ENCODE data around the gene CSPG4.
"Not testable (repeated sequence)": the region's sequence is repeated elsewhere in the genome, so short reads cannot be mapped to it uniquely, and the experiment has no call there.

CSPG4 gene

DNA sequence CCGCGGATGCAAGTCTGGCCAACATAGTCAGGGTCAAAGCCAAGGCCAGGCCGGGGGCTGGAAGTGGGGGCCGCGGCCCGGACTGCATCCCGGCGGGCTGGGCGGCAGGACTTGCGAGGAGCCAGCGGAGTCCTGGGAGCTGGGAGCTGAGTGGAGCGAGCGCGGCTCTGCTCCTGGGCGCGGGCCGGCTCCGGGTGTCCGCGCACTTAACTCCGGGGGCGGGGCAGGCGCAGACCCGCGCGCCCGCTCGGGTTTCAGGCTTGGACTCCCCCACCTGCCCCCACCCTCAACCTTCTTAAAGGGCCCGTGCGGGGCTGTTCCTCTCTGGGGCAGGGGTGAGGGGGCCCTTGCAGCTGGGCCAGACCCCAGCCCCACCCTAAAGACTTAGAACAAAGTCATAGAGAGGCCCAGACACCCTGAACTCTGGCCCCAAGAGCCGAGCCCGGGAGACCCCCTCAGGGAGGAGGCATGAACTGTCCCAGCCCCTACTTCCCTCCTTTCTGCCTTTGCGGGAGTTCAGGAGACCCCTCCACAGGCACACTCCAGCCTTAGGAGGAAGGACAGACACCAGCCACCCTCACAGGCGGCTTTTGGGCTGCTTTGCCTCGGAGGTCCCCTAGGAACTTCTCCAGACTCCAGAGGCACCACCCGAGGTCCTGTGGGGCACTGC, at the start of gene CSPG4:
Gene CSPG4 (minus strand): TSS at position 181 of the 670 bp plus-strand sequence. CDS start 93 bp downstream, at position 88.
- peak; percentile 64 for DNase-seq (ENCODE audit: low read depth)

DNA sequence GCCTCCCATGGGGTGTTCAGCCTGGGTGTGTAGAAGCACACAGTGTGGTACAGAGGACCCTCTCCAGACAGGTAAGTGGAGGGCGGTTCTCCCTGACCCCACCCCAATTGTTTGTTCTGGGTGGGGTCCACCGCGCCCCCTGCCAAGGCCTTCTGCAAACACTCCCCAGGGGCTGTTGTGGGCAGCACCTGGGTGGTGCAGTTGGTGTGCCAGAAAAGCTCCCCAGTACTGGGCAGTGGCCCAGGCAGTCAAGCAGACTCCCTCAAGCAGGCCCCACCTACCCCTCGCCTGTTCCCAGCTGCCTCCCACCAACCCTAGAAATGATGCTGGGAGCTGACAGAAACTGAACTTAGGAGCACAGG, 49.7 kb upstream of the CSPG4 start:
- DNase-seq (ENCODE audit: low read depth): not testable (repeated sequence)

- no peak for DNase-seq (ENCODE audit: low read depth)
Observed at GRCh38 chr15:75761446-75762356, 49.1 kb upstream of the CSPG4 start.

DNA sequence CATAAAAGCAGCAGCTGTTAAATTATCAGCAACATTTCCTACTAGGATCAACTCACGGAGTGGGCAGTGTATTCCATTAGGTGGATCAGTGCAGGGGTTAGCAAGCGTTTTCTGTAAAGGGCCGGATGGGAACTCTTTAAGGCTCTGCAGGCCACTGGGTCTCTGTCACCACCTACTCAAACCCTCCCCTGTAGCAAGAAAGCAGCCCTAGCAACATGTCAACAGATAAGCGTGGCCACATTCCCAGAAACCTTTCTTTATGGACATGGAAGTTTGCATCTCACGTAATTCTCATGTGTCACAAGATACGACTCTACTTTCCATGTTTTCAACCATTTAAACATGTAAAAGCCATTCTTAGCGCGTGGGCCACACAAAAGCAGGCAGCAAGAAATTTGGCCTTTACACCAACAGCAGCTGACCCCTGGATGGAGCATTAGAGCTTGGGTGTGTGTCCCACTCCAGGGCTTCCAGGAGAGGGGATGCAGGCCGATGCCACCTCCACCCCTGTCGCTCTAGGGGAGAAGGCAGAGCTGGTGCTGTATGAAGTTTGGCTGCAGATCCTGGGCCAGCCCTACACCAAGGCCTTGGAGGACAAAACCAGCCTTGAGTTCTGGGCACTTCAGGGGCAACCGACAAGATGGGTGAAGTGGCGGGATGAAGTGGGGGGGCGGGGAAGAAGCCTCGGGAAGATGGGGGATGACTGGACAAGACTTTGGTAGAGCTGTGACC, 48.2 kb upstream of the CSPG4 start:
- DNase-seq (ENCODE audit: low read depth): no peak

- DNase-seq (ENCODE audit: low read depth): not testable (repeated sequence)
Observed at GRCh38 chr15:75760131-75760520, 47.5 kb upstream of the CSPG4 start.

DNA sequence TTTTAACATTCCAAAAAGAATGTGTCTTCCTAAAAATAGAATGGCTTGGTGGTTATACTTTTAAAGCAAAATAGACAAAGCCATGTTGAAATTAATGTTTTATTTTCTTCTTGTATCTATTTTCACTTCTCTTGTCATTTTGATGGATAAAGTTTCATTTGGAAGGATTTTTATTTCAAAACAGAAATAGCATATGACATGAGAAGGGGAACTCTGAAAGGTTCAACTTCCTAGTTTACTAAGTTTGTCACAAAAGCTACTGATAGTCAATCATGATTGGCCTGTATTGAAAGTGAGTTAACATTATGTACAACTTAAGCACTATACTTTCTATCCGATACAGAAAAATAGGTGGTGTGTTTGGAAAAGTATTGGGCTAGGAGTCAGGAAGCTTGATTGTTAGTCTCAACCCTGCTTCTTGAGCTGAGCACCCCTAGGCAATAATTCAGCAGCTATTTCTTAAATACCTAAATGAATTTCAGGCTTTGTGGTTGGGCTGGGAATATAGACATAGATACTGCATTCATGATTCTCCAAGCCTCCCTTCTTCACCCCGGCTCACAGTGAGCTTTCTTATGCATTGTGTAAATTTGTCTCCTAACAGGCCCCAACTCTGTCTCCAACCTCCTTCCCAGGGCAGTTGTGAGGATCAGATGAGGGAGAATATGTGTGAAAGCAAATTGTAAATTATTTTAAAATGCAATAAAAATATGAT, 46.9 kb upstream of the CSPG4 start:
- DNase-seq (ENCODE audit: low read depth): no peak

DNA sequence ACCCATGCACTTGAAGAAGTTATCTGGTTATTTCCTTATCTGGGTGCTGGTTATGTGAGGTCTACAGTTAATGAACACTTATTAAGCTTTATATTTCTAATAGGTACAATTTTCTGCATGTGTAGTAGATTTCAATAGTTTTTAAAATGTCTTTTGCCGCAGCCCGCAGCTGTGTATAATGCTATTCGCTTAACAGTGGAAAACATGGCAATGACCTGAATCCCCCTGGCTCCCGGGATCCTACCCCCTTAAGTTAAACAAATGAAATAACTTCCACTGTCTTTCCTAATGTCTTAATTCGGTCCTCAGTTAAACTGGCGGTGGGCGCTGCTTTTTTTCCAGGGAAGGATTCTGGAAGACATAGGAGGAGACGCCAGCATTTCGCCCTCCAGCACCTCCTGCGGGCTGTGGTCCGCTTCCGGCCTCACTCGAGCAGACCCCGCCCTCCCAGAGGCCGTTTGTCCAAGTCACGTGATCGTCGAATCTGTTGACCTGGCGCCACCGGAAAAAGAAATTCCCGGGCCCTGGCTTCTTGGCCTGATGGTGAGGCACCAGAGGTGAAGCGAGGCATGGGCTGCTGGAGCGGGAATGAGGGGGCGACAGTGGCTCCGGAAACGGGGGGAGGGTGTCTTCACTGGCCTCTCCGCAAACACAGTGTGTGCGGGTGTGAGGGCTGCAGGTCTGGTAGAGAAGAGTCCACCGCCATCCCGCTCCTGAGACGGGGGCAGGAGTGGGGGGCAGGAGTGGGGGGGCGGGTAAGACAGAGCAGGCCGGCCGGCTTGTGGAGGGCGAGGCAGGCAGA, 45.6 kb upstream of the CSPG4 start:
- peak; percentile 84 for DNase-seq (ENCODE audit: low read depth)

DNA sequence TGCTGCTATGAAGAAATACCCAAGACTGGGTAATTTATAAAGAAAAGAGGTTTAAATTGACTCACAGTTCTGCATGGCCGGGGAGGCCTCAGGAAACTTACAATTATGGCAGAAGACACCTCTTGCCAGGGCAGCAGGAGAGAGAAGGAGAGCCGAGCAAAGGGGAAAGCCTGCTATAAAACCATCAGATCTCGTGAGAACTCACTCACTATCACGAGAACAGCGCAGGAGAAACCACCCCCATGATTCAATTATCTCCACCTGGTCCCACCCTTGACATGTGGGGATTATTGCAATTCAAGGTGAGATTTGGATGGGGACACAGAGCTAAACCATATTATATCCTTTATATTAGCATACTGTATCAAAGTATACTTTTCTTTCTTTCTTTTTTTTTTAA, 42.2 kb upstream of the CSPG4 start:
- DNase-seq (ENCODE audit: low read depth): not testable (repeated sequence)

DNA sequence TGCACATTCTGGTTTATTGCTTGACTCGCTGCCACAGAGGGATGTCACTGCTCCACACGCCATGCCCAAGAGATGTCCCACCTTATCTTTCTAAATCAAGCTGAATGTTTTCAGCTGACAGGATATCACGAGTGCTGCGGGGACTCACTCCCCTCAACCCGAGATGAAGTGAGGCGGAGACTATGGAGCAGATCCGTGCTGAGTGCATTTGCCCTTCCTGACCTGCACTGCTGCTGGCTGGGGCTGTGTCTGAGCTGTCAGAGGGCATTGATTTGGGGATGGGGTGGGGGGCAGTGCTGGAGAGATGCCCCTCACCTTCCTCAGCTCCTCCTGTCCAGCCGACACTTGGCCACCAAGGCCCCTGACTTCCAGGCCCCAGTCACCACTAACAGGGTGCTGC, 40.5 kb upstream of the CSPG4 start:
- no peak for DNase-seq (ENCODE audit: low read depth)

- no peak for DNase-seq (ENCODE audit: low read depth)
Observed at GRCh38 chr15:75751891-75752290, 39.2 kb upstream of the CSPG4 start.

DNA sequence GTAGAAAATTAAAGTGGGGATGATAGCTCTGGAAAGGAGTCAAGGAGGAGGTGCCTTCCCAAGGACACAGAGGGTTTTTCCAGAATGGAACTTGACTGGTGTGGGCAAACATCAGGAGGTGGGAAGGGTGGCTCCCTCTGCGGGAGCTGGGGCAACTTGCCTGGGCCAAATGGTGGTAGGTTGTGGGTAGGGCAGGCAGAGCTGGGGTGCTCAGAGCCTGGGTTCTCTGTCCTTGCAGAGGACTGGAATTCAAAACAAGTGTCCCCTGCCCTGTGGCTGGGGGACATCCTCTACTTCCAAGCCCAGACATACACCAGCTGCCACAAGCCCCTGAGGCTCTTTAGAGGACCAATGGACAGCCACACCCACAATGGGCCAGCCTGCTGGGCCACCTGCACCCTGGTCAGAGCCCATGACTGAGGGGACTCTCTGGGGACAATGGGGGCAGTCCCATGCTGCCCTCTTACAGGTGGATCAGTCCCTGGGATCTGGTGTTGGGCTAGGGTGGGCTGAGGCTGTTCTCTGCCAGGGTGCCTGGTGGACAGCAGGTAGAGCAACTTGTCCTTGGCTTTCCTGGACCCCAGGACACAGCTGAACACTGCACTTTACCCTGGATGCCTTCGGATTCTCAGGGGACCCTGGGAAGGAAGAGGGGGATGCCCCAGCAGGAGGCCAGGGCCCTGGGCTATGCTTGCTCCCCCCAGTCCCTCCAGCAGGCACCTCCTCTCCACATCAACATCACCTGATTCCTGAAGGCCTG, 38.6 kb upstream of the CSPG4 start:
- DNase-seq (ENCODE audit: low read depth): no peak

DNA sequence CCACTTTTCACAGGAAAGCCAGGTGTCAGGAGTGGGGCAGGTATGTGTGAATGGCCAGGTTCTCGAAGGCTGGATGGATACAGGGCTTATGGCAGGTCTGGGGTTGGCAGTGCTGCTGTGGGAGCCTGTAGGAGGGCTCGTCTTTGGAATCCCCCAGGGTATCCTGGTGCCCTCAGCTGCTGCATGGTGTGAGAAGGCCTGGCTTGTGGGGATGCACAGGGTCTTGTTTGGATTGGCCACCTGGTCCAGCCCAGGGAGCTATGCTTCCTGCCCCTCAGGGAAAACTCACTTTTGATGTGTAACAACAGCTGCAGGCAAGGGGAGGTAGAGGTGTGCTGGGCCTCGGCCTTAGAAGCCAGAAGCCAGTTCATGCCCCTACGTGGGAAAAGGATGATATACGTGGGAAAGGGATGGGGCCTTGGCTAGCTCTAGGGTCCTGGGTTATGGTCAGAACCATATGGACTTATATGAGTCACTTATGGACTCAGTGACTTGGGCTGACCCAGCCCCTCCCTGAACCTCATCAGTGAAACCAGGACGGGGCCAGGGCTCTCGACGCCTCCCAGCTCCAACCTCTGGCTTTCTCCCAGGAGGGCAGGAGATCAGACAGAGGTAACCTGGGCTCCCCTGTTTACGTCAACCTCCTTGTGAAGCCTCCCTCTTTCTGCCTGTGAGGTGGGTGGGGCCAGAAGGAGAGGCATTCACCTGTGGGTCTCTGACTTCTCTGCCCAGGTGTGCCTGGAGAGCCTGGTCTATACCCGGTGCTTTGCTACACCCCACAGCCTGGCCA, 37.8 kb upstream of the CSPG4 start:
- DNase-seq (ENCODE audit: low read depth): no peak

- no peak for DNase-seq (ENCODE audit: low read depth)
Observed at GRCh38 chr15:75749820-75750219, 37.2 kb upstream of the CSPG4 start.

GRCh38 chr15:75748882-75749281, 36.2 kb upstream of the CSPG4 start:
- DNase-seq (ENCODE audit: low read depth): not testable (repeated sequence)

- not testable (repeated sequence) for DNase-seq (ENCODE audit: low read depth)
Observed at GRCh38 chr15:75747121-75747520, 34.5 kb upstream of the CSPG4 start.

- no peak for DNase-seq (ENCODE audit: low read depth)
Observed at GRCh38 chr15:75745305-75745704, 32.7 kb upstream of the CSPG4 start.

GRCh38 chr15:75742346-75742745, 29.7 kb upstream of the CSPG4 start:
- not testable (repeated sequence) for DNase-seq (ENCODE audit: low read depth)

GRCh38 chr15:75739791-75740190, 27.1 kb upstream of the CSPG4 start:
- no peak for DNase-seq (ENCODE audit: low read depth)

DNA sequence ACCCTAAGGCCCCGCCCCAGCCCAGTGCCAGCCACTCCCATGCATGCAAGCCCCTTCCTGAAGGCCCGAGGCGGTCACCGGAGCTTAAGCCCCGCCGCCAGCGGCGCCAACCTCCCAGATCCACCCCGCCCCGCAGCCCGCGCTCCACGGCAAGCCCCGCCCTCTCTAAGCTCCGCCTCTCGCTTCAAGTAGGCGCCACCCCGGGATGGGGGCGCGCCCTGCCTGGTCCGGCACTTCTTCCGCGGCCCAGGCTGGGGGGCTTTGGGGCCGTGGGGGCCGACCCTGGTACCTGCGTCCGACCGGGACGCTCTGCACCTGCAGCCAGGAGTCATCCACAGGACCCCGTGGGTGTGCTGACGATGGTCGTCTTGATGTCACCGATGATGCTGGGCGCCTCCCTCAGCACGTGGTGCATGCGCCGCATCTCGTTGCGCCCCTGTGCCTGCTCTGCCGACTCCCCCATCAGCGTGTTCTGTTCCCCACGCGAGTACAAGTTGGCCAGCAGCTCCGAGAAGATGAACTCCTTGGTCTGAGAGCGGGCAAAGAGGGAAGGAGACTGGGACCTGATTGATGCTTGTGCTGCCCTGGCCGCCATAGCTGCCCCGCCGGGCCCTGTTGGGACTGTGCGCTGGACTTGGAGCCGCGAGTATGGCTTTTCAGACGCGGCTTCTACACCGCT, 26.1 kb upstream of the CSPG4 start:
- DNase-seq (ENCODE audit: low read depth): peak; percentile 90

Measured in fibroblast of gingiva (primary cell).